ENCODE data around the gene GMCL1.
"Not testable (repeated sequence)": the region's sequence is repeated elsewhere in the genome, so short reads cannot be mapped to it uniquely, and the experiment has no call there.

GRCh38 chr2:69830906-69831241 is 1.4 kb downstream of the GMCL1 start:
- TF ChIP-seq, protein P1, sequence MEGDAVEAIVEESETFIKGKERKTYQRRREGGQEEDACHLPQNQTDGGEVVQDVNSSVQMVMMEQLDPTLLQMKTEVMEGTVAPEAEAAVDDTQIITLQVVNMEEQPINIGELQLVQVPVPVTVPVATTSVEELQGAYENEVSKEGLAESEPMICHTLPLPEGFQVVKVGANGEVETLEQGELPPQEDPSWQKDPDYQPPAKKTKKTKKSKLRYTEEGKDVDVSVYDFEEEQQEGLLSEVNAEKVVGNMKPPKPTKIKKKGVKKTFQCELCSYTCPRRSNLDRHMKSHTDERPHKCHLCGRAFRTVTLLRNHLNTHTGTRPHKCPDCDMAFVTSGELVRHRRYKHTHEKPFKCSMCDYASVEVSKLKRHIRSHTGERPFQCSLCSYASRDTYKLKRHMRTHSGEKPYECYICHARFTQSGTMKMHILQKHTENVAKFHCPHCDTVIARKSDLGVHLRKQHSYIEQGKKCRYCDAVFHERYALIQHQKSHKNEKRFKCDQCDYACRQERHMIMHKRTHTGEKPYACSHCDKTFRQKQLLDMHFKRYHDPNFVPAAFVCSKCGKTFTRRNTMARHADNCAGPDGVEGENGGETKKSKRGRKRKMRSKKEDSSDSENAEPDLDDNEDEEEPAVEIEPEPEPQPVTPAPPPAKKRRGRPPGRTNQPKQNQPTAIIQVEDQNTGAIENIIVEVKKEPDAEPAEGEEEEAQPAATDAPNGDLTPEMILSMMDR (IDR thresholded peaks at IDR 0.05): not testable (repeated sequence)
- not testable (repeated sequence) for TF ChIP-seq SIN3A (IDR thresholded peaks at IDR 0.05; ENCODE audit: borderline replicate concordance, insufficient read depth, low read depth, low read length); TCF7L2 (IDR thresholded peaks at IDR 0.05; ENCODE audit: low read depth, low read length)

Data from Panc1 (cell line).